Measurements from ENCODE around the gene AOPEP. TPM values are rescaled to one million over a fixed set of nuclear protein-coding genes. Genes with fewer than 3 reads are reported as not detected.

The AOPEP gene
- total RNA-seq, 4 donors from 2014 or later: 126 to 216 (median 136) TPM

DNA sequence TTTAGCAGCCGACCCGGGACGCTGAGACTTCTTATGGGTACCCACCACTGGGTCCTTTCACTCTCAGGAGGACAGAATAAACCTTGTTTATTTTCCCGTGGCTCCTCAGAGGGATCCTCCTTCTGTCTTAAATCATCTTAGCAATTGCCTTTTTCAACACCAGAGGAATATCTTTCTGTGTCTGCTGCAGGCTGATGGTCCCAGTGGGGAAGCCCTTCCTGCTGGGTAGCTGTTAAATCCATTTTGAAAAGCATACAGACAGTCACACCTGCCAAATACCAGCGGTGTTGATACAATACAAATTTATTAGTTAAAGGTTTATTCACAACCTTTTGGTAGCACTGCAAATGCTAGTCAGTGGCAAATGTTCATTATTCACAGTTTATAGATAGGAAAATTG, 222.9 kb downstream of the AOPEP start:
- intact Hi-C loops (cut with DNase I): no loop called here
- WGBS, 2 donors: 80 to 82% methylated on average over 5 of the region's 5 CpGs
- no peaks in the 10 kb centered on the region for H3K27me3 ChIP-seq
- peaks cover 40 to 53% of the 10 kb centered on the region in 2 donors for H3K4me1 ChIP-seq
- H3K9me3 ChIP-seq: no peaks in the 10 kb centered on the region
- H3K27ac ChIP-seq: peak overlapping the region; percentile 87 to 97 (median 88)
- no peak for DNase-seq
- TF ChIP-seq POLR2A (IDR thresholded peaks at IDR 0.05) (no peak), CTCF (IDR thresholded peaks at IDR 0.05) (no peak)
- no peak overlapping the region for H3K4me3 ChIP-seq (replicated peaks in 1 of 3)
- H3K36me3 ChIP-seq: no peaks in the 10 kb centered on the region

GRCh38 chr9:94950040-94950578, 223.6 kb downstream of the AOPEP start:
- no peak overlapping the region for H3K4me3 ChIP-seq (replicated peaks in 1 of 3)
- intact Hi-C loops (cut with DNase I): no loop called here
- peak in 1 of 2 donors; percentile 30 for DNase-seq
- peaks cover 40 to 53% of the 10 kb centered on the region in 2 donors for H3K4me1 ChIP-seq
- no peak for TF ChIP-seq POLR2A (IDR thresholded peaks at IDR 0.05)
- TF ChIP-seq CTCF (IDR thresholded peaks at IDR 0.05): no peak
- whole genome bisulfite sequencing, 2 donors: 78 to 90% methylated on average over 3 to 4 of the region's 4 CpGs
- H3K9me3 ChIP-seq: no peaks in the 10 kb centered on the region
- no peaks in the 10 kb centered on the region for H3K36me3 ChIP-seq
- H3K27ac ChIP-seq: peak overlapping the region; percentile 87 to 97 (median 88)
- H3K27me3 ChIP-seq: no peaks in the 10 kb centered on the region

- H3K4me3 ChIP-seq (replicated peaks in 1 of 3): no peak overlapping the region
- peak overlapping the region; percentile 87 to 97 (median 88) for H3K27ac ChIP-seq
- 51 to 55% methylated on average over 7 of the region's 7 CpGs for WGBS, 2 donors
- H3K27me3 ChIP-seq: no peaks in the 10 kb centered on the region
- intact Hi-C loops (cut with DNase I): no loop called here
- no peak for TF ChIP-seq CTCF (IDR thresholded peaks at IDR 0.05)
- TF ChIP-seq POLR2A (IDR thresholded peaks at IDR 0.05): peak in 1 of 2 donors; percentile 55
- H3K4me1 ChIP-seq: peaks cover 41 to 48% of the 10 kb centered on the region in 2 donors
- peak; percentile 58 to 59 for DNase-seq
- H3K9me3 ChIP-seq: no peaks in the 10 kb centered on the region
- H3K36me3 ChIP-seq: no peaks in the 10 kb centered on the region
These were observed 224.3 kb downstream of the AOPEP start for GRCh38 chr9:94950579-94951323.

- intact Hi-C loops (cut with DNase I): no loop called here
- no peak overlapping the region for H3K4me3 ChIP-seq (replicated peaks in 1 of 3)
- DNase-seq: no peak
- no peak for TF ChIP-seq POLR2A (IDR thresholded peaks at IDR 0.05)
- no peak for TF ChIP-seq CTCF (IDR thresholded peaks at IDR 0.05)
- WGBS, 2 donors: 67% methylated on average over 5 of the region's 5 CpGs
- peak overlapping the region; percentile 87 to 97 (median 88) for H3K27ac ChIP-seq
- no peaks in the 10 kb centered on the region for H3K9me3 ChIP-seq
- H3K36me3 ChIP-seq: no peaks in the 10 kb centered on the region
- peaks cover 42 to 51% of the 10 kb centered on the region in 2 donors for H3K4me1 ChIP-seq
- H3K27me3 ChIP-seq: no peaks in the 10 kb centered on the region
These were observed 225.0 kb downstream of the AOPEP start for GRCh38 chr9:94951324-94952135.

All from thyroid gland (tissue), 4 donors.